ENCODE data around the gene ZNF280D.

ZNF280D gene

GRCh38 chr15:56678571-56678970 is 54.7 kb downstream of the ZNF280D start:
- Histone ChIP-seq H3K36me3 (ENCODE audit: control insufficient read depth, insufficient read depth, low read length) (no peaks in the 10 kb centered on the region), H3K4me3 (ENCODE audit: insufficient read depth, low read depth, low read length) (no peak overlapping the region), H3K27me3 (ENCODE audit: control insufficient read depth, insufficient read depth, low read length, poor library complexity, severe bottlenecking) (no peaks in the 10 kb centered on the region), H3K27ac (ENCODE audit: insufficient read depth, low read depth, low read length, poor library complexity, severe bottlenecking) (no peak overlapping the region), H3K9me3 (ENCODE audit: control insufficient read depth, low read length) (no peaks in the 10 kb centered on the region), H3K4me1 (ENCODE audit: control insufficient read depth, insufficient read depth, low read length) (no peaks in the 10 kb centered on the region)
- 91 to 93% methylated on average over 4 of the region's 4 CpGs for WGBS, 2 experiments

DNA sequence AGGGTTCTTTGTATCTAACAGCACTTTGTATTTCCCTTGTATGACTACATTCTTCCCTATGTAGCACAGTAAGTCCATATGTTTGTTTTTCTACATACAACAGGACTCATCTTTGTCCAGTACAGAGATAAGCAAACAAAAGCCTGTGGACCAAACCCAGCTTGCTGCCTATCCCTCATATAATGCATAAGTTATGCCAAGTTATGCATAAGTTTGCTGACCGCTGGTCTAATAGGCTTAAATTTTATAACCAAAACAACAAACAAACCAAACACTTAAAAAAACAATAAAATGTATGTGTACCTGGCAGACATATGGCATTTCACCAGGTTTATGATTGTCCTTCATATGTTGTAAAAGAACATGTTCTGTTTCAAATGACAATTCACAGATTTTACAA is 56.0 kb downstream of the ZNF280D start:
- no peaks in the 10 kb centered on the region for H3K36me3 ChIP-seq (ENCODE audit: control insufficient read depth, insufficient read depth, low read length)
- no peaks in the 10 kb centered on the region for H3K9me3 ChIP-seq (ENCODE audit: control insufficient read depth, low read length)
- H3K27ac ChIP-seq (ENCODE audit: insufficient read depth, low read depth, low read length, poor library complexity, severe bottlenecking): no peak overlapping the region
- H3K27me3 ChIP-seq (ENCODE audit: control insufficient read depth, insufficient read depth, low read length, poor library complexity, severe bottlenecking): no peaks in the 10 kb centered on the region
- WGBS, 2 experiments: 100% methylated on average over 1 of the region's 1 CpG
- H3K4me1 ChIP-seq (ENCODE audit: control insufficient read depth, insufficient read depth, low read length): no peaks in the 10 kb centered on the region
- H3K4me3 ChIP-seq (ENCODE audit: insufficient read depth, low read depth, low read length): no peak overlapping the region

- WGBS, 2 experiments: 83 to 95% methylated on average over 1 of the region's 1 CpG
- H3K36me3 ChIP-seq (ENCODE audit: control insufficient read depth, insufficient read depth, low read length): no peaks in the 10 kb centered on the region
- no peaks in the 10 kb centered on the region for H3K4me1 ChIP-seq (ENCODE audit: control insufficient read depth, insufficient read depth, low read length)
- no peak overlapping the region for H3K4me3 ChIP-seq (ENCODE audit: insufficient read depth, low read depth, low read length)
- no peaks in the 10 kb centered on the region for H3K9me3 ChIP-seq (ENCODE audit: control insufficient read depth, low read length)
- no peak overlapping the region for H3K27ac ChIP-seq (ENCODE audit: insufficient read depth, low read depth, low read length, poor library complexity, severe bottlenecking)
- no peaks in the 10 kb centered on the region for H3K27me3 ChIP-seq (ENCODE audit: control insufficient read depth, insufficient read depth, low read length, poor library complexity, severe bottlenecking)
Measured at GRCh38 chr15:56675930-56676329, 57.4 kb downstream of the ZNF280D start.

GRCh38 chr15:56674857-56675256 is 58.5 kb downstream of the ZNF280D start:
- Histone ChIP-seq H3K9me3 (ENCODE audit: control insufficient read depth, low read length) (no peaks in the 10 kb centered on the region), H3K36me3 (ENCODE audit: control insufficient read depth, insufficient read depth, low read length) (no peaks in the 10 kb centered on the region), H3K4me1 (ENCODE audit: control insufficient read depth, insufficient read depth, low read length) (no peaks in the 10 kb centered on the region), H3K27me3 (ENCODE audit: control insufficient read depth, insufficient read depth, low read length, poor library complexity, severe bottlenecking) (no peaks in the 10 kb centered on the region), H3K27ac (ENCODE audit: insufficient read depth, low read depth, low read length, poor library complexity, severe bottlenecking) (no peak overlapping the region), H3K4me3 (ENCODE audit: insufficient read depth, low read depth, low read length) (no peak overlapping the region)

DNA sequence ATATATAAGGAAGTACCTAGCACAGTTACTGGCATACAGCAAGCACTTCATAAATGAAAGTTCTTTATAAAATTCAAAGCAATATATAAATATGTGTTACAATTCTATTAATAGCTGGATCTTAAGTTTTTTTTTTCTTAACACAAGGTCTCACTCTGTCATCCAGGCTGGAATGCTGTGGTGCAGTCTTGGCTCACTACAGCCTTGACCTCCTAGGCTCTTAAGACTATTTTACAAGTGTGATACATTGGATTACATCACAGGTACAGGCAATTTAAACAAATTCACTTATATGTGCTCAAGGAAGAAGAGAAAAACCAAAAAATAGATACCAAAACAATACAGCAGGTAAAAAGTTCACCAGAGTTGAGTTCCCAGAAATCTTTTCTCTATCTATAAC is 60.6 kb downstream of the ZNF280D start:
- Histone ChIP-seq H3K9me3 (ENCODE audit: control insufficient read depth, low read length) (no peaks in the 10 kb centered on the region), H3K4me3 (ENCODE audit: insufficient read depth, low read depth, low read length) (no peak overlapping the region), H3K27ac (ENCODE audit: insufficient read depth, low read depth, low read length, poor library complexity, severe bottlenecking) (no peak overlapping the region), H3K27me3 (ENCODE audit: control insufficient read depth, insufficient read depth, low read length, poor library complexity, severe bottlenecking) (no peaks in the 10 kb centered on the region), H3K36me3 (ENCODE audit: control insufficient read depth, insufficient read depth, low read length) (no peaks in the 10 kb centered on the region), H3K4me1 (ENCODE audit: control insufficient read depth, insufficient read depth, low read length) (no peaks in the 10 kb centered on the region)

- H3K27ac ChIP-seq (ENCODE audit: insufficient read depth, low read depth, low read length, poor library complexity, severe bottlenecking): no peak overlapping the region
- H3K27me3 ChIP-seq (ENCODE audit: control insufficient read depth, insufficient read depth, low read length, poor library complexity, severe bottlenecking): no peaks in the 10 kb centered on the region
- H3K9me3 ChIP-seq (ENCODE audit: control insufficient read depth, low read length): no peaks in the 10 kb centered on the region
- WGBS, 2 experiments: 92 to 96% methylated on average over 1 of the region's 1 CpG
- no peak overlapping the region for H3K4me3 ChIP-seq (ENCODE audit: insufficient read depth, low read depth, low read length)
- no peaks in the 10 kb centered on the region for H3K4me1 ChIP-seq (ENCODE audit: control insufficient read depth, insufficient read depth, low read length)
- H3K36me3 ChIP-seq (ENCODE audit: control insufficient read depth, insufficient read depth, low read length): no peaks in the 10 kb centered on the region
Measured at GRCh38 chr15:56667517-56667916, 65.8 kb downstream of the ZNF280D start.

DNA sequence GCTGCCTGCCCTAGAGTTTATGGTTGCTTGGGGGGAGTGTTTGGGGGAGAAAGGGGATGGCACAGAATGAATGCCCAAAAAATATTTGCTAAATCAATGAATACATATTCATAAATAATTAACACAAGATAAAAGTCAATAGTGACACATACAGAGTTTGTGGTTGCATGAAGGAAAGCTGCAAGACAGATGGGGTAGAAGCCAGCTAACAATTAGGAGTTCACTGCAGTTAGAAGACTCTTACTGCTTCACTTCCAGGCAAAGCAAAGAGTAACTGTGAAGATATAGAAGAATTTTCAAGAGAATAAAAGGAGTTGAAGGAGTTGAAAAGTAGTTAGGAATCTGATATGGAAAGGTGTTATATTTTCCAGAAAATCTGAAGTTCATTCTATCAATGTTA is 72.4 kb downstream of the ZNF280D start:
- Histone ChIP-seq H3K36me3 (ENCODE audit: control insufficient read depth, insufficient read depth, low read length) (no peaks in the 10 kb centered on the region), H3K27me3 (ENCODE audit: control insufficient read depth, insufficient read depth, low read length, poor library complexity, severe bottlenecking) (no peaks in the 10 kb centered on the region), H3K27ac (ENCODE audit: insufficient read depth, low read depth, low read length, poor library complexity, severe bottlenecking) (no peak overlapping the region), H3K4me1 (ENCODE audit: control insufficient read depth, insufficient read depth, low read length) (no peaks in the 10 kb centered on the region), H3K9me3 (ENCODE audit: control insufficient read depth, low read length) (no peaks in the 10 kb centered on the region), H3K4me3 (ENCODE audit: insufficient read depth, low read depth, low read length) (no peak overlapping the region)

DNA sequence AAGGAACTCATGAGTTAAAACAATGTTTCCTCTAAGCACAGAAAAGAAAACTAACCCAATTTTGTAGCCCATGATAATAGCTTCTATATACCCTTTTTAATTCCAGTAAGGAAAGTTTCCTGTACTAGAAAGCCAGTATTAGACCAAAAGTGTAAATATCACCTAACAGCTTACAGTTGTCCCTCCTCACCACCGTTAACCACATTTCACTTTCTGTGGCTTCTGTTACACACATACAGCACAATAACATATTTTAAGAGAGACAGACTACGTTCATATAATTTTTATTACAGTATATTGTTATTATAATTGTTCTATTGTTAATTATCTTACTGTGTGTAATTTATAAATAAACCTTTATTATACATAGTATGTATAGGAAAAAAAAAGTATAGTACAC is 74.1 kb downstream of the ZNF280D start:
- H3K9me3 ChIP-seq (ENCODE audit: control insufficient read depth, low read length): no peaks in the 10 kb centered on the region
- no peaks in the 10 kb centered on the region for H3K4me1 ChIP-seq (ENCODE audit: control insufficient read depth, insufficient read depth, low read length)
- 63 to 88% methylated on average over 1 of the region's 2 CpGs for WGBS, 2 experiments
- H3K36me3 ChIP-seq (ENCODE audit: control insufficient read depth, insufficient read depth, low read length): no peaks in the 10 kb centered on the region
- H3K27ac ChIP-seq (ENCODE audit: insufficient read depth, low read depth, low read length, poor library complexity, severe bottlenecking): no peak overlapping the region
- H3K4me3 ChIP-seq (ENCODE audit: insufficient read depth, low read depth, low read length): no peak overlapping the region
- H3K27me3 ChIP-seq (ENCODE audit: control insufficient read depth, insufficient read depth, low read length, poor library complexity, severe bottlenecking): no peaks in the 10 kb centered on the region

DNA sequence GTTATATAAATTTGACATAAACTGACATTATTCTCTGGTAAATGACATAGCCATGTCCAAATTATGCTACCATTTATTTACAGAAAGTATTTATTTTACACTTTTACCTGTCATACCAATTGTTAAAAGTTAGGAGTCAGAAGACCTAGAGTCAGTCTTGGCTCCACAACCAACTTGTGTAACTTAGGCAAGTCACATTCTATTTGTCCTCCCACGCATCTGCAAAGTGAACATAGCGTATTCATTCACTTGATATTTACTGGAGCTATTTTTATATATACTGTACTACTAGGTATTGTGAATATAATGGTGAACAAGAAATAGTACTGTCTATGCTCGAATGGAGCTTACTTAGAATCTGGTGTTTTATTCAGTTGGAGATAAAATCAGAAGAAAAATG is 78.7 kb downstream of the ZNF280D start:
- Histone ChIP-seq H3K9me3 (ENCODE audit: control insufficient read depth, low read length) (no peaks in the 10 kb centered on the region), H3K4me1 (ENCODE audit: control insufficient read depth, insufficient read depth, low read length) (no peaks in the 10 kb centered on the region), H3K36me3 (ENCODE audit: control insufficient read depth, insufficient read depth, low read length) (no peaks in the 10 kb centered on the region), H3K27me3 (ENCODE audit: control insufficient read depth, insufficient read depth, low read length, poor library complexity, severe bottlenecking) (no peaks in the 10 kb centered on the region), H3K4me3 (ENCODE audit: insufficient read depth, low read depth, low read length) (no peak overlapping the region), H3K27ac (ENCODE audit: insufficient read depth, low read depth, low read length, poor library complexity, severe bottlenecking) (no peak overlapping the region)
- WGBS, 2 experiments: 82 to 86% methylated on average over 1 to 2 of the region's 3 CpGs

DNA sequence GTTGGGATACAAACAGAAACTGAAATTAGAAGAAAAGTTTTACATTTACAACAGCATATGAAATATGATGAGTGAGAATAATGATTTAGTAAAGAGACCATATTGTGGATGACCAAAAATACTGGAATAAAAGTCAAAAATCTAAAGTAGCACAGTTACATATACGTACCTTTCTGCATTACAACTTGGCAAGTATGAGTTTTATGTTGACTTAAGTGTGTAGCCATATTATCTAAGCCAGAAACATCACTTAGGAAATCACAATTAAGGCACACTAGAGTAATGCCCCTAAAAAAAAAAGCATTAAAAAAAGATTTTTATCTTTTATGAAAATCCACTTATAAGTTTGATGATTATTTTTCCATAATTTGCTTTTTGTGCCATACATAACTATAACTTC is 79.1 kb downstream of the ZNF280D start:
- H3K4me1 ChIP-seq (ENCODE audit: control insufficient read depth, insufficient read depth, low read length): no peaks in the 10 kb centered on the region
- no peak overlapping the region for H3K27ac ChIP-seq (ENCODE audit: insufficient read depth, low read depth, low read length, poor library complexity, severe bottlenecking)
- WGBS, 2 experiments: 100% methylated on average over 1 of the region's 1 CpG; no CpG with 5 or more reads in 1 of the 2 experiments
- no peaks in the 10 kb centered on the region for H3K9me3 ChIP-seq (ENCODE audit: control insufficient read depth, low read length)
- H3K4me3 ChIP-seq (ENCODE audit: insufficient read depth, low read depth, low read length): no peak overlapping the region
- H3K27me3 ChIP-seq (ENCODE audit: control insufficient read depth, insufficient read depth, low read length, poor library complexity, severe bottlenecking): no peaks in the 10 kb centered on the region
- no peaks in the 10 kb centered on the region for H3K36me3 ChIP-seq (ENCODE audit: control insufficient read depth, insufficient read depth, low read length)

GRCh38 chr15:56653787-56654186 is 79.5 kb downstream of the ZNF280D start:
- no peak overlapping the region for H3K27ac ChIP-seq (ENCODE audit: insufficient read depth, low read depth, low read length, poor library complexity, severe bottlenecking)
- no peak overlapping the region for H3K4me3 ChIP-seq (ENCODE audit: insufficient read depth, low read depth, low read length)
- H3K4me1 ChIP-seq (ENCODE audit: control insufficient read depth, insufficient read depth, low read length): no peaks in the 10 kb centered on the region
- H3K9me3 ChIP-seq (ENCODE audit: control insufficient read depth, low read length): no peaks in the 10 kb centered on the region
- H3K27me3 ChIP-seq (ENCODE audit: control insufficient read depth, insufficient read depth, low read length, poor library complexity, severe bottlenecking): no peaks in the 10 kb centered on the region
- WGBS, 2 experiments: 88 to 96% methylated on average over 2 to 3 of the region's 3 CpGs
- no peaks in the 10 kb centered on the region for H3K36me3 ChIP-seq (ENCODE audit: control insufficient read depth, insufficient read depth, low read length)
